GM18505 (cell line): ENCODE data around the gene PSAP.
A peak's percentile ranks its signal among the peaks of the same experiment; 100 is the strongest.
"Not testable (repeated sequence)": the region's sequence is repeated elsewhere in the genome, so short reads cannot be mapped to it uniquely, and the experiment has no call there.

ENCODE experiments used
- ATAC-seq: cut with Tn5 transposase; IDR thresholded peaks from one replicate; pipeline ENCODE4 v1.9.1; 2021; ENCODE audit not compliant: unreplicated experiment
- POLR2A ChIP-seq: IDR thresholded peaks from 4 replicates; pipeline ENCODE4 v1.6.1; 2011; ENCODE audit warnings: borderline replicate concordance; ENCODE audit not compliant: insufficient read depth, insufficient read length; ENCODE audit errors: extremely low read depth

The PSAP gene

GRCh38 chr10:71880425-71881306 lies 29.6 kb upstream of the PSAP start:
- no peak for ATAC-seq
- no peak for TF ChIP-seq POLR2A

GRCh38 chr10:71878327-71879034 lies 27.4 kb upstream of the PSAP start:
- no peak for TF ChIP-seq POLR2A
- no peak for ATAC-seq

- no peak for TF ChIP-seq POLR2A
- no peak for ATAC-seq
Observed at GRCh38 chr10:71877821-71878220, 26.8 kb upstream of the PSAP start.

- not testable (repeated sequence) for ATAC-seq
Observed at GRCh38 chr10:71874680-71875354, 23.8 kb upstream of the PSAP start.

- no peak for TF ChIP-seq POLR2A
- peak; percentile 80 for ATAC-seq
Observed at GRCh38 chr10:71873582-71874211, 22.6 kb upstream of the PSAP start.

- ATAC-seq, result not testable (repeated sequence)
Observed at GRCh38 chr10:71869601-71870000, 18.6 kb upstream of the PSAP start.

GRCh38 chr10:71868192-71868697 lies 17.2 kb upstream of the PSAP start:
- TF ChIP-seq POLR2A, result no peak

GRCh38 chr10:71865561-71866041 lies 14.6 kb upstream of the PSAP start:
- no peak for ATAC-seq
- TF ChIP-seq POLR2A, result no peak

More at GRCh38 chr10:71868192-71868697, 17.2 kb upstream of the PSAP start:
- ATAC-seq, result no peak

- TF ChIP-seq POLR2A, result no peak
- no peak for ATAC-seq
Observed at GRCh38 chr10:71864911-71865361, 13.9 kb upstream of the PSAP start.

GRCh38 chr10:71863203-71863602 lies 12.2 kb upstream of the PSAP start:
- ATAC-seq, result no peak

GRCh38 chr10:71860243-71861029 lies 9.4 kb upstream of the PSAP start:
- no peak for TF ChIP-seq POLR2A
- ATAC-seq, result peak; percentile 68

More at GRCh38 chr10:71863203-71863602, 12.2 kb upstream of the PSAP start:
- TF ChIP-seq POLR2A, result no peak
